ENCODE results near the gene PLXNA4.

Gene PLXNA4

DNA sequence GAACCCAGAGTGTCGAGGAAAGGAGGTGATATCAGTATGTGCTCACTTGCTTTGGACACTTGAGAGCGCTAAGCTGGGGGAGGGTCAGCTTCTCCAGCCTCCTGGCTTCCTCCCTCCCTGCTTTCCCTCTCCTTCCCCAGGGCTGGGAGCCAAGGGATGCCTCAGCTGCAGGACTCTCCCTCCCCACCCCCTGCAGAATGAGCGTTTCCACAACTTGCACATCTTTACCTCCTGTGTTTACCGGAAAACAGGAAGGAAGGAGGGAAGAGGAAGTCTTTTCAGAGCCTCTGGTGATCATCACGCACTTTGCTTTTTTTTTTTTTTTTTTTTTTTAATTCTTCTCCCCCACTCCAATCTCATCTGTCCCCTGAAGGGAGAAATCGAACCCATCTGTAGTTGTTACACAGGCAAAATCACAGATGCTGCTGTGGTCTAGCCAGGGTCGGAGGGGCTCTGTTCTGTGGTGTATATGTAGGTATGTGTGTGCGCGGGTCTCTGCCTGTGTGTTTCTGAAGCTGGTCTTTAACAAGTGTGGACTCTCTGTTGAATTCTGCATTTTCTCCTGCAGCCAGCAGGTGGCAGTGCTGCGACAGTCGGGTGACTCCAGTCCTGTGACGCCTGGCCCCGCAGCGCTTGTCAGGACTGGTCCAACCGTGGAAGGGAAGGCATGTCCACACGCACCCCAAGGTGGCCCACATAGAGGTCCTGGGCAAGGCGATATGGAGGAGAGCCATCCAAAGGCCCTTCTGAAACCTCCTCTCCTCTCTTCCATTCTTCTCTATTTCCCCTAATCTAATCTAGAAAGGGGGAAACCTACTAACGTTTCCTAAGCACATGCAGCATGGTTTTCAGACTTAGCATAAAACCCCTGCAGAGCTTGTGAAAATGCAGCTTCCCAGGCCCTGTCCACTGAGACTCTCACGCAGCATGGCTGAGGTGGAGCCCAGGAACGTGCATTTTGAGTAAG, 257.6 kb downstream of the PLXNA4 start:
- DNase-seq (ENCODE audit: low spot score), result peak; percentile 71

DNA sequence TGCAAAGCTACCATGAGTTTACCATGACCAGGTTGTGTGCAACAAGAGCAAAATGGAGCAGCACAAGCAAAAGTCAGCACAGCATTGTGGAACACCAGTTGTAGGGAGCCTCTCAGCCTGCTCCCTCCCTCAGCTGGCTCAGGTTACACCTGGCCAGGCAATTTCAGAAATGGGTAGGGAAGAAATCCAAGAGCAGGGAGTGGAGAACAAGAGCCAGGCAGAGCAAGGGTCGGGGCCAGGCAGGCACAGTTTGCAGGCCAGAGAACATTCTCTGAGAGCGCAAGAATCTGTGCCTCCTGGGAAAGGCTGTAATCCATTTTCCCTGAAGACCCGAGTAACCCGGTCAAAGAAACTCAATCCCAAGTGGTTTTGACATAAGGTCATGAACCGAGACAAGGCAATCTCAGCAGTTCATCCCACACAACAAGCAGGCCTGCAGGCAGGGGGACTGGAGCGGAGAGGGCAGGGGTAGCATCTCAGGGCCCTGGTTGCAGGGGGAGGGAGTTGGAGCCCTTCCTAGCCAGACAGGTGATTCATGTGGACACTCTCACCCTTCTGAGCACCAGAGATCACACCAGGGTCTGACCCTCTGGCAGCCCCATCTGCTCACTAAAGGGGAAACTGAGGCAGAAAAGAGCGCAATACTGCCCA, 258.4 kb downstream of the PLXNA4 start:
- DNase-seq (ENCODE audit: low spot score), result no peak

DNA sequence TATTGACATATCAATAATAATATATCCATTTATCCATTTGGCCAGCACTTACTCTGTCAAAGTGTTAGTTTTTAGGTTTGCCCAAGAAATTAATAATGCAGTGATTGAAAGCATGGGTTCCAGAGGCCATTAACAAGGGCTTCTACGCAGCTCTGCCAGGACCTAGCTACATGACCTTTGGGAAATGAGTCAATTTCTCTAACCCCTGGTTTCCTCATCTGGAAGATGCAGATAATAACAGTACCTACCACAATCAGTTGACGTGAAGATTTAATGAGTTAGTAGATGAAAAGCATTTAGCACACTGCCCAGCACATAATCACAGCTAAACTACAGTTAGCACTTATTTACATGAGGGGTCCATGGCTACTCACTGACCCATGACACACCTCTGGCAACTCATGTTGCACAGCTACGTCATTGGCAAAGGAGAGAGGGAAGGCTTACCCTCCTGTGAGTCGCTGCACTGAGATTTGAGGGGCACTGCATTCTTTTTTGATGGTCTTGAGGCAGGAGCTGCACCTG, 263.7 kb downstream of the PLXNA4 start:
- DNase-seq (ENCODE audit: low spot score), result no peak

DNA sequence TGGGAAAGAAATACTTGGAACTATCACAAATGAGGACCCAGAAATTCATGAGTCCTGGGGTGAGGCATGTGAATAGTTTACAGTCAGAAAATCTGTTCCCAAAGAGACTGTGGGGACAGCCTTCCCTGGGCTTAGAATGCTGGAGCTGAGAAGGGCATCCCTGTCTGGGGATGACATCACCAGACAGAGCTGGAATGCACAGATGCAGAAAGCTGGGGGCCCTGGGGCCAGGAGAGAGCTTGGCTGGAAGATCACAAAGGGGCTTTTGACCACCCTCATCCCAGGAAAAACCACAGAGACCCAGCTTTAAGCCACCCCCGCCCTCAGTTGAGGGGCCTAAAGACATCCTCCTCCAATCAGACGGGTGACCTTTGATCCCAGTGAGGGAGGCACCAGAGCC, 264.5 kb downstream of the PLXNA4 start:
- DNase-seq (ENCODE audit: low spot score), result no peak

DNA sequence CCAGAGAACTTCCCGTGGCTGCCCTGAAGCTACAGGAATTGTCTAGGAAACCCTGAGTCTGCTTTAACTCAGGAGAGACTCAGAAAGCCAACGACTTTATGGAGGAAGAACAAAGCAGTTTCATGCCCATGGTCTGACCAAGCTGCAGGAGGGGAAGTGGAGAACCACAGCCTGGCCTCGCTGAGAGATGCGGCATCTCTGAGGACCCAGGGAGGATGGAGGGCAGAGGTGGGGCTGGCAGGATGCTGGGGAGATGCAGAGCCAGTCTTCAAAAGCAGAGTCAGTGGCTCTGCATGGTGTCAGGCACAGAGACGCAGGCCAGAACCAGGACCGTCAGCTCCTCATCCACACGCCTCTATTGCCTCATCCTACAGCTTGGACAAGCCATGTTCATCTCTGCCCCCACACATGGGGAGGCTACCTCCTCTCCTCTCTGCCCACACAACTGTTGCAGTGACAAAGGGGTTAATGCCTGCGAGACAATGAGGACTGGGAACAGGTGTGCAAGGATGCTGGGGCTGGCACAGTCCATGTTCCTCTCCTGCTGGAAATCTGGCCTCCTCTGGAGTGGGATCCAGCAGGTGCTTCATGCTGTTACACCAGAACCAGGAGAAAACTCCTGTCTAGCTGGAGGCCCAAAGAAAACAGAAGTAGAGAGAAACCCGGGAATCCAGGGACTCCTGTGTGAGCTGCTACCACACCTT, 267.0 kb downstream of the PLXNA4 start:
- DNase-seq (ENCODE audit: low spot score), result no peak

DNA sequence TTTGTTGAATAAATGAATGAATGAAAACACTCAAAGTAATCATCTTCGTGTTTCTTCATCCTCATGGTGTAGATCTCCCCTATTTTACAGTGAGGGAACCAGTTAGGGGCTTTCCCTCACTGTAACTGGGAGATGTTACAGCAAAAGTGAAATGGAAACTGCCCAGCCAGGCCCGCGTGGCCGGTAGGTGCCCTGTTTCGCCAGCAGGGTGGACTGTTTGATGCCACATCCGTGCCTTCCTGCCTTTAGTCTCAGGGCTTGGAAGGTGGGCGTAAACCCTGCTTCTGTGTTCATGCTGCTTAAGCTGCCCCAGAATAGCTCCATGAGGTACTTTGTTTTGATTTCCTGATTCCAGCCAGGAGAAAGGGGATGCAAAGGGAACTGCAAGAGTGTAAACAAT, 268.8 kb downstream of the PLXNA4 start:
- no peak for DNase-seq (ENCODE audit: low spot score)

DNA sequence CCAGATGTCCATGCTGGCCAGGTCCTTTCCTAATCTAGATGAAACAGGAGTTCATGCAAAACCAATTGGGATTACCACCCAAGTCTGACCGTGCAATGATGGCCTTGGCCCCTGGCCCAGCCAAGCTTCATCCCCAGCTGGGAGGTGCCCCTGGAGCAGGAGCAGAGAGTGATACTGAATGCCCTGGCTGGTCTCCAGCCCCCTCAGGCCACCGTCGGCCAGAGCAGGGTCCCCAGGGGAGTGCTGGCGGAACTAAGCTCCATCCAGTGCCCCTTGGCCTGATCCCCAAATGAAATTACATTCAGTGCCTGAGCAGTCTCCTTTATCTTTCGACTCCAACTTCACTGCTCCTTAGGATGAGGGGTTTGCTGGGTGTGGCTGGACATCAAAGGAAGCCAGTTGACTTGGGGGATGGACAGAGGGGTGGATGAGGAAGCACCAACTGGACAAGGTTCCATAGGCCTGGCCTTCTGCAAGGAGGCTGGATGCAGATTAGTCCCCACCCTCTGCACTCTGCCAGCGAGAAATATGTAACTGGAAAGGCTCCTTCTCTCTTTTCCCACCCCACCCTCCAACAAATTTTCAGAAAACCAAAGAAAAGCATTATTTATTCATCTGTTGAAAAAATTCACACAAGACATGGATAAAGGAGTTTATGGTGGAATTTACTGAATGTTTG, 275.5 kb downstream of the PLXNA4 start:
- no peak for DNase-seq (ENCODE audit: low spot score)

DNA sequence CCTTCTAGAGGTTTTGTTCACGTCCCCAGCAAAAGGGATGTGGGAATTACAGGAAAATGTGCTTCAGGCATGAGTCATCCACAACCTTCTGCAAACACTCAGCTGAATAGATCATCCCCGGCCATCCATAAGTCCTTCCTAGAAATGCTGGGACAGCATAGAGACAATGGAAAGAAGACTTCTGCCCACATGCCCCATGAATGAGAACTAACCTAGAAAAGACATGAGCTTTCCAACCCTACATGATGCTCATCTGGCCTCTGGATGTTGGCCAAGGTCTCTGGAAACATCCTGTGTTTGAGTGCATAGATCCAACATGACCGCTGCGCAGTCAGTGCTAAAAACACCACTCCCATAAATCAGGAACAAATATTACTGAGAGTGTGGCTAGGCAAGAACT, 277.5 kb downstream of the PLXNA4 start:
- no peak for DNase-seq (ENCODE audit: low spot score)

DNA sequence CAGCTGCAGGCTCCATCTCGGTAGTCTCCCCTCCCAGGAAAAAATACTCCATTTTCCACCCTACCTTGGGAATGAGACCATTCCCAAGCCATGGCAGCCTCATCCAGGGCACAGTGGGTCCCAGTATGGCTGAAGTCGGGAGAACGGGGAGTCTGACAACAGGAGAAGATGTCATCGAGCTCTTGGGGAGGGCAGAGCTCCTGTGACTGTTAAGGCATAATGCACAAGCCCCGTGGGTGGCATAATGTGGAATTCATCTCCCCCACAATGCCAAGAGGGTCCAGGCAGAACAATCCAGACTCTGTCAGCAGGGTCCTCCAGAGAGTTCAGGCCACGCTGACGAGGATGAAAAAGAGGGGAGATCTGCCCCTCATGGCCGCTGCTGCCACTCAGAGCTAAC, 279.4 kb downstream of the PLXNA4 start:
- DNase-seq (ENCODE audit: low spot score), result no peak

DNA sequence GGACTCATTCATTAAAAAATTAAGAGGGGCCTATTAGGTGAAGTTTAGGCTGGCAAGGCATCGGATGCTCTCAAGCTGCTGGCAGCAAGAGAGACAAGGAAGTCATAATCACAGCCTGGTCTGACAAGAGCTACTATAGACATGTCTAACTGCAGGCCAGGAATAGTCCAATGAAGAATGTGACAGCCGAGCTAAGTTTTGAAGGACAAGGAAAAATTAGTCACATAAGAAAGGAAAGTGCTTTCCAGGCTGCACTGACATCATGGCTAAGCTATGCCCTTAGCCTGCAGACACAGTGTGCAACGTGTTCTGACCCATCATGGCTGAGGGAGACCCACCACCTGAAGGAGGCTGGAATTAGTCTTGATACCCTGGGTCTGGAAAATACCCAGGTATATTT, 281.1 kb downstream of the PLXNA4 start:
- DNase-seq (ENCODE audit: low spot score), result no peak

DNA sequence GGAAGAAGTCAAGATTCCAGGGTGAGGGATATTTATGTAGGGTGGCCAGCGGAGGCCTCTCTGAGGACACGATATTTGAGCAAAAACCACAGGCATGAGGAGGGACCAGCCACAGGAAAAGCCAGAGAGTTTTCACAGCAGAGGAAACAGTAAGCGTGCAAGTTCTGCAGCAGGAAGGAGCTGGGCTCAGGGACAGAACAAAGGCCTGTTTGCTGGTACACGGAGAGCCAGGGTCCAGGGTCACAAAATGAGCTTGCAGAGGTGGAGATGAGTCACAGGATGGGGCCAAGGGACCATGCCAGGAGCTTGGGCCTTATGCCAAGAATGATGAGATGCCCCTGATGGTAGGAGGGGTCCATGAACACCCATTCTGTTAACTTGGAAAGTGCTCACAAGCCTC, 283.5 kb downstream of the PLXNA4 start:
- DNase-seq (ENCODE audit: low spot score), result no peak

DNA sequence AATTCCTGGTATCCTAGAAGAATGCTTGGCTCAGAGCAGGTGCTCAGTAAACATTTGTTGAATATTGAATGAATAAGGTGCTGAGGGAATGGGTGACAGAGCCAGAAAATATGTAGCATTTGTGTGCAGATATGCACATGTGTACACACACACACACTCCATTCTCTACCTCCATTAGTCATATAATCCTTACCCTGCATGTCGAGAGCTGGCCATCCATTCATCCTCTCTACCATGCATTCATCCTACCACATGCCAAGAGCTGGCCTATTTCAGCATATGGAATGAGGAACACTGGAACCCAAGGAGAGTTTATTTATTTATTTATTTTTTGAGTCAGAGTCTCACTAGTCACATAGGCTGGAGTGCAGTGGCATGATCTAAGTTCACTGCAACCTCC, 284.8 kb downstream of the PLXNA4 start:
- no peak for DNase-seq (ENCODE audit: low spot score)

DNA sequence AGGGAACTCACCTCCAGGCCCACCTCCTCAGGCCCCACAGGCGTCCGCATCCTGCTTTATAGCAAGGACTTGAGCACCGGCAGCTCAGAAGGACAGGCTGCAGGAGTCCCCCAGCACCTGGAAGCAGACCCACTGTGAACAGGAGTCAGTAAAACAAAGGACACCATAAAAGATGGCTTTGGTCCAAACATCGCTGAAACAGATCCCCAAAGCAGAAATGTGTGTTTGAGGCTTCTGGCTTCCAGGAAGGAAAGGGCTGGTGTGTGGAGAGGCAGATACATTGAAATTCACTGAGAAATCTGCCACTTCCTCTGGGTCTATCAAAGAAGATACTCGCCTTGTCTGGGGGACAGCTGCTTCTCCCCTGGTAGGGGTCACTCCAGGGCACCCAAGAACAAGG, 286.2 kb downstream of the PLXNA4 start:
- no peak for DNase-seq (ENCODE audit: low spot score)

DNA sequence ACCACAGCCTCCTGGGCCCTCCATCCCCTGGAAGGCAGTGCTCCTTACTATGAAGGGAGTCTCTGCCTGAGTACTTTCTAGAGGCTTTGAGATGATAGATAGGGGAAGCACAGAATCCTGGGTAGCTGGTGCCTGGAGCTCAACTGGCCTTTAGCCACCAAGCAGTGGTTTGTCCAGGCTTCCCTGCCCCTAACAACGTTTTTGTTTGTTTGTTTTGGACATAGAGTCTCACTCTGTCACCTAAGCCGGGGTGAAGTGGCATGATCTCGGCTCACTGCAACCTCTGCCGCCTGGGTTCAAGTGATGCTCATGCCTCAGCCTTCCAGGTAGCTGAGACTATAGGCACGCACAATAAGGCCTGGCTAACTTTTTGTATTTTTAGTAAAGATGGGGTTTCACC, 289.4 kb downstream of the PLXNA4 start:
- no peak for DNase-seq (ENCODE audit: low spot score)

DNA sequence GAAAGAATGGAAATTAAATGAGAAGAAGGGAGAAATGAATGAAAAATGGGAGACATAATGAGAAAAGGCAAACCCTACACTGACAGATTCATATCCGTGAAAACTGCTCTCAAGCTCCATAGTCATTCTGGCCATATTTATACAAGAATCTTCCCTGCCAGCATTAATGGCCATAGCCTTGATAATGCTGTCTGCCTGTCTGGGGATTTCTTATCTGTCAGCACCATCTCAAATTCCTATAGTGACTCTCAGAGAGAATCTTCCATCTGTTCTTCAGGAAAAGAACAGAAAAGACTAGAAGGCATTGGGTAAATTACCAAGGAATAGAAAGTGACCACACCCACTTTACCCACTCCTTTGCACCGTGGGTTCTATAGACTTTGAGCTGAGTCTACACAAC, 295.9 kb downstream of the PLXNA4 start:
- DNase-seq (ENCODE audit: low spot score), result no peak

DNA sequence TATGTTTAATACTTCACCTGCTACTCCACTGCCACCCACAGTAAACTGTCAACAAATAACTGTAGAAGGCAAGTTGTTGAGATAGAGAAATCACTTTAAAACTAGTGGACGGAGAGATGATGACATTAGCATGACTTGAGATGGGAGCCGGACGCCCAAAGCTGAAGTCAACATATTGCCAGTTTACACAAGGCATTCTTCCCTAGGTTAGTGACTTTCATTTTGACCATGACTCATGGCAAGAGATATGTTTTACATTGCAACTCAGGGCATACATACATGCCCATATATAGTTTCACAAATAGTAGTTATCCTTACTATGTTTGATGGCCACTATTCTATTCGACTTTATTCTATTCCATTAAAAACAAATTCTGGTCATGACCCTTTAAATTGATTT, 296.6 kb downstream of the PLXNA4 start:
- DNase-seq (ENCODE audit: low spot score), result no peak

DNA sequence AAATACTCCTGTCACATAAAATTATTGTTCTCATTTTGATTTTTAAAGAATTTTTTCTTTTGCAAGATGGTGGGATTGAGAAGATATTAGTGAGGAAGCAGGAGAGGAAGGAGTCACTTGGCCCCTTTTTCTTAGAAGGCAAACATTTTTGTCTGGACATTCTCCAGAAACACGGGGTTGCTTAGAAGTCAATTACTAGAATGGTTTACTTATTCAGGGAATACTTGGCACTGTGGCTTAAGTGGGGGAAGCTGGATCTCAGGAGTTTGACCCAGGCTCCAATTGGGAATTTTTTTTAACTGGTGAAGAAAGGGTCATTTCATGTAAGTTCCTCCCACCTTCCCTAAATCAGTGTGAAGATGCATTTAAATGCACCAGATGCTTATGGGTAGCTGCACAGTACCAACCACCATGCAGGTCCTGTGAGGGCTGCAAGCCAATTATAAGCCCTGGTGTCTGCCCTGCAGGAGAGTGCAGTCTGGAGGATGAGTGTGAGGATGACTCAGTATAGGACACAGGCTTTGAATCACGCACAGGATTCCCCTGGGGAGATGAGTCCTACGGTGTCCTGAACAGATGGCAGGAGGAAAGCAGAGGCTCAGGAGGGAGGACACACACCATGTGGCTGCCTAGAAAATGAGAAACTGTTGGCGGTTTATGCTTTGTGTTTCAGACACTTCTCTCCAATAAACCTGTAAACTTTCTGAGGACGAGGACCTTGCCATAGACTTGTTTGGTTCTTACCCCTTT, 299.1 kb downstream of the PLXNA4 start:
- DNase-seq (ENCODE audit: low spot score), result no peak

DNA sequence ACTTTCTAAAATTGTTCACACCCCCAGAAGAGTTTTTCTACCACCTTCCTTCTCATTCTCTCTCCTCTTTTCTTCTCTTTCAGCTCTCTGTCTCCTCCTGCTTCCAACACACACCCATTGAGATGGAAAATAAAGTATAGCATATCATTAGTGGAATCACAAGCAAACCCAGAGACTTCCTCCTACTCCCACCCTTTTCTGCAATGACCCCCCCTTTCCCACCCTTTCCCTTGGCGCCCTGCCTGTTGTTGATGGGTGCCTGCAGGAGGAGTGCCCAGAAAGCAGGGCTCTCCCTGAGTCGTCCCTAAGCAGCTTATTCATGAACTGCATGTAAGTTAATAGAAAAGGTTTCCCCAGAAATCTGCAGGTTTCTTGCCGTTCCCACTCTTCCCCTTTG, 300.0 kb downstream of the PLXNA4 start:
- DNase-seq (ENCODE audit: low spot score), result no peak

DNA sequence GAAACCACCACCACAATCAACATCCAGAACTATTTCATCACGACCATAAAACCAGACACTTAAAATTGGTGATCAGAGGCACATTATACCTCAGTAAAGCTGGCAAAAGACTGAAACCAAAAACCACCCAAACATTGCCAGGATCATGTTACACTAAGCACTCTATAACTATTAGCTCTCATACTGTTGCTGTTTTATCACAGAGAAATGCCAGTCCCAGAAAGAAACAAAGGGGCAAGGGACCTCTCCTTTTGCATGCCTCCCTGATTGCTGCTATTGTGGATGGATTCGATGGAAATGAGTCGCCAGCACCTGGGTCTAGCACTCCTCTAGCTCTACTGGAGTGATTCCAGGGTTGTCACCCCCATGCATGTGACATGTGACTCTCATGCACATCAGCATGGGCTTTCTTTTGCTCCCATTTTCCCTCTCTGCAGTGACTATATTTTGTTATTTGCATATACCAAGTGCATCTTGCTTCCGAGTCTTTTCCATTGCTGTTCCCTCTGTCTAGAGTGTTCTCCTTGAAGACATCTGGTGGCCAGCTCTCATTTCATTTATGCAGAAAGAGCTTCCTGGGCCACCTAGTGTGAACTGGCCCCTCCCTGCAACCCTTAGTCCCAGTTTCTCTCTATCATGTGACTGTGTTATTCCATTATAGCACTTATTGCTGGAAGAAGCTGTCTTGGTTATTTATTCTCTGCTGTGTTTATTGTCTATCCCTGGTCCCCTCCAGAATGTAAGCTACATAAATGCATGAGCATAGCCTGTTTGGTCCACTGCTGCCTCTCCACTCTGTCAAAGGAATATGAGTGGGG, 300.6 kb downstream of the PLXNA4 start:
- DNase-seq (ENCODE audit: low spot score), result no peak

DNA sequence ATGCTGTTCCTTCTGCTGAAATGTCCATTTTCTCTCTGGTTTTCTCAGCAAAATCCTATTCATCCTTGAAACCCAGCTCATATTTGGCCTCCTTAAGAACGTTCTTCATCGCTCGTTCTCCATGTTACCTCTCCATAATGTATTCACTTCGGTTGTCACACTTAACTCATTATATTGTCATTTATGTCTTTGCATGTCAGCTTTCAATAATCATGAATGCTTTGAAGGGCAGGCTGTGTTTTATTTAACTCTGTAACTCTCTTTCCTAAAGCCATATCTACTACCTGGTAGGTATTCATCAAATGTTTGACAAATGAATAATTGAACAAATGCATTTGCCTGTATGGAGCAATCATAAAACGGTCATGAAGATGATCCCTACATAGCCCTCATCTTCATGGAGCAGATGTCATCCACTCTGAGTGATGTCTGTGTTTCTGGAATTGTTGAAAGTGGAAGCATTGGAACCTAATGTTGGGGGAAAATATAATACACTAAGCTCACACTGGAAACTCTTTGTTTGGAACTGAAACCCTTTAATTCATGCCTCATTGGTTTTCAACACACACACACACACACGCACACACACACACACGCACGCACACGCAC, 303.4 kb downstream of the PLXNA4 start:
- no peak for DNase-seq (ENCODE audit: low spot score)
